HepG2 (cell line): ENCODE results near the gene PDGFB. TPM values are rescaled to one million over a fixed set of nuclear protein-coding genes. Genes with fewer than 3 reads are reported as not detected.
A peak's percentile ranks its signal among the peaks of the same experiment; 100 is the strongest.

Experiments
- AHR ChIP-seq: IDR thresholded peaks from 2 replicates; pipeline ENCODE4 v1.6.1; 2018; ENCODE audit warnings: missing genetic modification reagents, missing compliant biosample characterization
- DBP ChIP-seq: sonication (generic); formaldehyde crosslinking; IDR thresholded peaks from 2 replicates; pipeline ENCODE4 v1.4.0; 2020; ENCODE audit warnings: missing genetic modification reagents; ENCODE audit errors: not compliant biosample characterization
- ELF3 ChIP-seq: IDR thresholded peaks from 2 replicates; pipeline ENCODE4 v1.6.1; 2016; ENCODE audit warnings: missing genetic modification reagents, missing compliant biosample characterization
- ETV6 ChIP-seq: sonication (generic); formaldehyde crosslinking; conservative IDR thresholded peaks from 2 replicates; pipeline ENCODE4 v1.4.0; 2020; ENCODE audit warnings: missing genetic modification reagents
- GABPA ChIP-seq, 2 experiments: IDR thresholded peaks; 2 replicates each; pipeline ENCODE4 v1.6.1; 2011 to 2016; ENCODE audit warnings: low read depth in 2 of 2, low read length in 1 of 2, missing biosample characterization in 1 of 2, missing genetic modification characterization in 1 of 2
- GATAD2A ChIP-seq: IDR thresholded peaks from 2 replicates; pipeline ENCODE4 v1.6.1; 2016
- HNF1A ChIP-seq, 2 experiments: sonication (generic) in 1 of 2; formaldehyde crosslinking in 1 of 2; IDR thresholded peaks; 2 replicates each; pipeline versions ENCODE4 v1.4.0 to v1.6.1; 2016 to 2020; ENCODE audit warnings: borderline replicate concordance in 1 of 2, low read depth in 1 of 2, mild to moderate bottlenecking in 1 of 2, missing genetic modification reagents in 1 of 2
- HNF4A ChIP-seq: sonication (generic); formaldehyde crosslinking; IDR thresholded peaks from 2 replicates; pipeline ENCODE4 v1.4.0; 2020; ENCODE audit warnings: missing genetic modification reagents
- HOXA3 ChIP-seq: sonication (generic); formaldehyde crosslinking; IDR thresholded peaks from 2 replicates; pipeline ENCODE4 v1.5.0; 2020; ENCODE audit warnings: missing genetic modification reagents
- MED13 ChIP-seq: sonication (generic); formaldehyde crosslinking; IDR thresholded peaks from 2 replicates; pipeline ENCODE4 v1.5.0; 2020; ENCODE audit warnings: missing genetic modification reagents
- NR2F6 ChIP-seq, 2 experiments: IDR thresholded peaks; 2 replicates each; pipeline ENCODE4 v1.6.1; 2016; ENCODE audit warnings: antibody characterized with exemption in 1 of 2, mild to moderate bottlenecking in 1 of 2
- PHF21A ChIP-seq: sonication (generic); formaldehyde crosslinking; IDR thresholded peaks from 2 replicates; pipeline ENCODE4 v1.5.0; 2020; ENCODE audit warnings: mild to moderate bottlenecking, missing genetic modification reagents
- RXRA ChIP-seq: sonication (generic); formaldehyde crosslinking; IDR thresholded peaks from 2 replicates; pipeline ENCODE4 v1.5.1; 2020; ENCODE audit warnings: missing genetic modification reagents
- SAP130 ChIP-seq: IDR thresholded peaks from 2 replicates; pipeline ENCODE4 v1.6.1; 2016; ENCODE audit warnings: low read depth
- SMARCC2 ChIP-seq: fragments of 450-650 bp; IDR thresholded peaks from 2 replicates; pipeline ENCODE4 v1.6.1; 2017; ENCODE audit warnings: antibody characterized with exemption, mild to moderate bottlenecking
- TCF12 ChIP-seq, 2 experiments: fragments of 450-650 bp in 1 of 2; sonication (generic) in 1 of 2; formaldehyde crosslinking in 1 of 2; IDR thresholded peaks; 2 replicates each; pipeline versions ENCODE4 v1.6.1 to v1.8.0; 2017 to 2022; ENCODE audit warnings: antibody characterized with exemption in 1 of 2, mild to moderate bottlenecking in 1 of 2, missing genetic modification reagents in 1 of 2, moderate library complexity in 1 of 2
- TIGD3 ChIP-seq: sonication (generic); formaldehyde crosslinking; IDR thresholded peaks from 2 replicates; pipeline ENCODE4 v1.5.1; 2020; ENCODE audit warnings: mild to moderate bottlenecking, missing genetic modification reagents, borderline replicate concordance
- ZBTB20 ChIP-seq: sonication (generic); formaldehyde crosslinking; IDR thresholded peaks from 2 replicates; pipeline ENCODE4 v1.8.1; 2023; ENCODE audit warnings: missing genetic modification reagents, low read depth, mild to moderate bottlenecking, borderline replicate concordance
- ZIK1 ChIP-seq: sonication (generic); formaldehyde crosslinking; IDR thresholded peaks from 2 replicates; pipeline ENCODE4 v1.5.0; 2020; ENCODE audit warnings: mild to moderate bottlenecking, low read depth, missing genetic modification reagents, borderline replicate concordance
- ZNF263 ChIP-seq: sonication (generic); formaldehyde crosslinking; IDR thresholded peaks from 2 replicates; pipeline ENCODE4 v1.4.0; 2020; ENCODE audit warnings: missing genetic modification reagents
- ZNF598 ChIP-seq: sonication (generic); formaldehyde crosslinking; IDR thresholded peaks from 2 replicates; pipeline ENCODE4 v1.5.1; 2020; ENCODE audit warnings: mild to moderate bottlenecking, missing genetic modification reagents, borderline replicate concordance
- polyA plus RNA-seq, 8 experiments: library from polyadenylated mRNA; depleted of rRNA in 3 of 8; stranded (reverse) in 7 of 8; unstranded in 1 of 8; fragments of >200 nt; fragmentation: Illumina TruSeq in 4 of 8; extraction: Trizol in 4 of 8; gene quantifications; 2 replicates each; pipeline versions ENCODE4 v1.2.1 to v1.2.3, GENCODE V29; 2011 to 2016; ENCODE audit warnings: low read depth in 4 of 8, missing spikeins in 1 of 8, mixed read lengths in 1 of 8; ENCODE audit not compliant: insufficient read depth in 1 of 8
- total RNA-seq, 5 experiments: library from RNA; depleted of rRNA; stranded (reverse); fragments of >200 nt; fragmentation: Illumina TruSeq; extraction: Trizol; gene quantifications; 2 replicates each; pipeline ENCODE4 v1.2.3, GENCODE V29; 2016; ENCODE audit warnings: low read depth in 1 of 5

The PDGFB gene
- total and polyA plus RNA-seq, 2 of the 13 experiments (the other 11 are each of a cell fraction or from before 2014, with no cell fraction given) = 1.4 to 10.1 TPM

- TF ChIP-seq HNF1A (IDR thresholded peaks at IDR 0.05; ENCODE audit: low read depth) (no peak), HNF1A (CRISPR knock-in tag; IDR thresholded peaks at IDR 0.05; ENCODE audit: borderline replicate concordance) (no peak), TCF12 (IDR thresholded peaks at IDR 0.05) (no peak), TCF12 (CRISPR knock-in tag; IDR thresholded peaks at IDR 0.05) (0 out of 2 replicates have a peak, but pooled peaks have one; percentile 51), HOXA3 (CRISPR knock-in tag) (0 out of 2 replicates have a peak, but pooled peaks have one; percentile 21), HNF4A (peak; percentile 77), GATAD2A (CRISPR knock-in tag) (0 out of 2 replicates have a peak, but pooled peaks have one; percentile 11), NR2F6 (IDR thresholded peaks at IDR 0.05) (no peak), NR2F6 (CRISPR knock-in tag; IDR thresholded peaks at IDR 0.05) (no peak), RXRA (0 out of 2 replicates have a peak, but pooled peaks have one; percentile 29), SMARCC2 (no peak), AHR (CRISPR knock-in tag) (no peak), MED13 (CRISPR knock-in tag) (no peak), ZBTB20 (0 out of 2 replicates have a peak, but pooled peaks have one; percentile 15), ETV6 (no peak), GABPA (IDR thresholded peaks at IDR 0.05; ENCODE audit: low read depth, low read length) (no peak), GABPA (CRISPR knock-in tag; IDR thresholded peaks at IDR 0.05; ENCODE audit: low read depth) (peak; percentile 39), SAP130 (CRISPR knock-in tag) (peak; percentile 70), PHF21A (CRISPR knock-in tag) (0 out of 2 replicates have a peak, but pooled peaks have one; percentile 53), DBP (CRISPR knock-in tag) (no peak), ZIK1 (CRISPR knock-in tag) (no peak), TIGD3 (CRISPR knock-in tag) (no peak), ZNF263 (CRISPR knock-in tag) (0 out of 2 replicates have a peak, but pooled peaks have one; percentile 23), ELF3 (CRISPR knock-in tag) (0 out of 2 replicates have a peak, but pooled peaks have one; percentile 53), ZNF598 (no peak)
These were observed 21.7 kb upstream of the PDGFB start (continued) for GRCh38 chr22:39266398-39267030.
